Coronary artery (tissue), 2 donors: ENCODE measurements around the gene FBLN2.
"Not testable (repeated sequence)": the region's sequence is repeated elsewhere in the genome, so short reads cannot be mapped to it uniquely, and the experiment has no call there.

ENCODE experiments used
- DNase-seq: peaks from one replicate; pipeline ENCODE4 v3.0.0-alpha.2; 2017; ENCODE audit warnings: low spot score
- H3K27ac ChIP-seq, 2 donors: fragments of 200-600 bp; sonication (generic); one replicate each; pipeline ENCODE4 v1.5.1; 2016 to 2019
- H3K4me3 ChIP-seq: fragments of 200-600 bp; sonication (generic); 2 replicates; pipeline ENCODE4 v1.5.1; 2016; ENCODE audit warnings: mild to moderate bottlenecking, moderate library complexity
- TF ChIP-seq, protein P1 (sequence below): fragments of 200-600 bp; sonication (generic); IDR thresholded peaks from one replicate; pipeline ENCODE4 v1.5.1; 2019; ENCODE audit warnings: antibody characterized with exemption

Gene FBLN2

DNA sequence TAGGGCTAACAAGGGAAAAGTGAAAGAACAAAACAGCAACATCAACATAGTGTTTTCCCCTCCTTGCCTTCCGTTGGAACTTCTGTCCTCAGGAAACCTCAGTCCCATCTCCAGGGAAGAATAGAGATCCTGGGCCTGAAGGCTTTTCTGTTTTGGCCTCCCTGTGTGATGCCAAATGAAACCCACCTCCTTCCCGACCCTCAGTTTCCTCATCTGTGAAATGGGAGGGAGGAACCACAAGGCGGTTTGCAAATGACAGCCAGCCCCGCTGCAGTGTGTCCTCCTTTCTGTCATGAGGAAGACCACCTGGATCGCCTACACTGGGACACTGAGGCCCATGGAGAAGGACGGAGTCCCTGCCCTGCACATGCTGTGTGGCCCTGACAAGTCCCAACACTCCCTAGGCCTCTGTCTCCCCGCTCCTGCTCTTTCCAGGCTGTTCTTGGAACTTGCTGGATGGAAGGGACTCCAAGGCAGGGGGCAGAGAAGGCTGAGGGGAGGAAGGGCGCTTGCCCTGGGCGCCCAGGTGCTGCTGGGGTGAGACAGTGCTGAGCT is 28.5 kb upstream of the FBLN2 start:
- Histone ChIP-seq H3K27ac (peak overlapping the region in 1 of 2 donors; percentile 80), H3K4me3 (no peak overlapping the region)
- TF ChIP-seq, protein P1, sequence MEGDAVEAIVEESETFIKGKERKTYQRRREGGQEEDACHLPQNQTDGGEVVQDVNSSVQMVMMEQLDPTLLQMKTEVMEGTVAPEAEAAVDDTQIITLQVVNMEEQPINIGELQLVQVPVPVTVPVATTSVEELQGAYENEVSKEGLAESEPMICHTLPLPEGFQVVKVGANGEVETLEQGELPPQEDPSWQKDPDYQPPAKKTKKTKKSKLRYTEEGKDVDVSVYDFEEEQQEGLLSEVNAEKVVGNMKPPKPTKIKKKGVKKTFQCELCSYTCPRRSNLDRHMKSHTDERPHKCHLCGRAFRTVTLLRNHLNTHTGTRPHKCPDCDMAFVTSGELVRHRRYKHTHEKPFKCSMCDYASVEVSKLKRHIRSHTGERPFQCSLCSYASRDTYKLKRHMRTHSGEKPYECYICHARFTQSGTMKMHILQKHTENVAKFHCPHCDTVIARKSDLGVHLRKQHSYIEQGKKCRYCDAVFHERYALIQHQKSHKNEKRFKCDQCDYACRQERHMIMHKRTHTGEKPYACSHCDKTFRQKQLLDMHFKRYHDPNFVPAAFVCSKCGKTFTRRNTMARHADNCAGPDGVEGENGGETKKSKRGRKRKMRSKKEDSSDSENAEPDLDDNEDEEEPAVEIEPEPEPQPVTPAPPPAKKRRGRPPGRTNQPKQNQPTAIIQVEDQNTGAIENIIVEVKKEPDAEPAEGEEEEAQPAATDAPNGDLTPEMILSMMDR, result no peak
- no peak for DNase-seq

DNA sequence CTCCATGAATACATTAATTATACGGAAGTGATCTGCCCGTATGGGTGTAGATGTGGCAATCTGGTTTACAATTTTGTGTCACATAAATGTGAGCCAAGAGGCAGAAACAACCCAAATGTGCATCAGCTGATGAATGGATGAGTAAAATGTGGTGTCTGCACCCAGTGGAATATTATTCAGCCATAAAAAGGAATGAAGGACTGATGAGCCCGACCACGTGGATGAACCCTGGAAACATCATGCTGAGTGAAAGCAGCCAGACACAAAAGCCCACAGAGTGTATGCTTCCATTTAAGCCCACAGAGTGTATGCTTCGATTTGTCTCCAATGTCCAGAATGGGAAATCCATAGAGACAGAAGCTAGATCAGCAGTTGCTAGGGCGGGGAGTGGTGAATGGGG is 27.6 kb upstream of the FBLN2 start:
- Histone ChIP-seq H3K27ac (peak overlapping the region in 1 of 2 donors; percentile 80), H3K4me3 (no peak overlapping the region)
- DNase-seq, result no peak
- TF ChIP-seq, protein P1, result no peak

DNA sequence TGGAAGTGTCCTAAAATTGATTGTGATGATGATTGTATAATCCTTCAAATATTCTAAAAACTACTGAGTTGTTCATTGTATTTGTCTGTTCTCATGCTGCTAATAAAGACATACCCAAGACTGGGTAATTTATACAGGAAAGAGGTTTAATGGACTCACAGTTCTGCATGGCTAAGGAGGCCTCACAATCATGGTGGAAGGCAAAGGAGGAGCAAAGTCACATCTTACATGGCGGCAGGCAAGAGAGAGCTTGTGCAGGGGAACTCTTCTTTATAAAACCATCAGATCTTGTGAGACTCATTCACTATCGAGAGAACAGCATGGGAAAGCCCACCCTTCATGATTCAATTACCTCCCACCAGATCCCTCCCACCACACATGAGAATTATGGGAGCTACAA is 27.2 kb upstream of the FBLN2 start:
- not testable (repeated sequence) for H3K27ac ChIP-seq, DNase-seq

DNA sequence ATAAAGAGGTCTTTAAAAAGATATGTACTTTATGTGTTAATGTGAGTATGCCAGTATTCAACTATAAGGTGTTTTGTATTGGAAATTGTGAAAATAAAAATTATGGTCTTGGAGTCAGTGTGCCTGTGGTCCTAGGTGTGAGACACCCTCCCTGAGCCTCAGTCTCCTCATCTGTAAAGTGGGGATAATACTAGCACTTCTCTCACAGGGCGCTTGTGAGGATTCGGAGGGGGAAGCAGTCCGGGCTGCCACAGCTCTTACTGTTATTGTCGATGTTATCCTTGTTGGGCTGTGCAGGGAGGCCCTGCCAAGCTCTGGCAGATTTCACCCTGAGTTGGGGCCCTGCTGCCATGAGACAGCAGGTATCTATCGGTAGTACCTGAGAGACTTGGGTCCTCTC is 26.7 kb upstream of the FBLN2 start:
- TF ChIP-seq, protein P1, result no peak
- no peak for DNase-seq
- H3K27ac ChIP-seq, result no peak overlapping the region
- no peak overlapping the region for H3K4me3 ChIP-seq

More for the DNA sequence above, 27.2 kb upstream of the FBLN2 start:
- not testable (repeated sequence) for H3K4me3 ChIP-seq

DNA sequence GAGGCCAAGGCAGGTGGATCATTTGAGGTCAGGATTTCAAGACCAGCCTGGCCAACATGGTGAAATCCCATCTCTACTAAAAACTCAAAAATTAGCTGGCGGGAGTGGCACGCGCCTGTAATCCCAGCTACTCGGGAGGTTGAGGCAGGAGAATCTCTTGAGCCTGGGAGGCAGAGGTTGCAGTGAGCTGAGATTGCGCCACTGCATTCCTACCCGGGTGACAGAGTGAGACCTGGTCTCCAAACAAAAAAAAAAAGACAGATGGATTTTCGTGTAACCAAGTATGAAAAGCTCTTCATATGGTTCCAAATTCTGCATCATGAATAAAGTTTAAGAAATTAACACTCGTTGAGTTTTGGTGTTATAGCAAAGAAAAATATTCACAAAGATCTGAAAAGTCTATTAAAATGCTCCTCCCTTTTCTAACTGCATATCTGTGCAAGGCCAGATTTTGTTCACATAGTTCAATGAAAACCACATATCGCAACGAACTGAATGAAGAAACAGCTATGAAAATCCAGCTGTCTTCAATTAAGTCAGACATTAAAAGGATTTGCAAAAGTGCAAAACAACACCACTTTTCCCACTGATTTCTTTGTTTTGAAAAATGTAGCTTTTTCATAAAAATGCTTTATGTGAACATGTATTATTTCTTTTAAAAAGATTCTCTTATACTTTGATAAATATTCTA is 23.8 kb upstream of the FBLN2 start:
- TF ChIP-seq, protein P1, result no peak
- Histone ChIP-seq H3K27ac (peak overlapping the region in 1 of 2 donors; percentile 72), H3K4me3 (no peak overlapping the region)
- no peak for DNase-seq

DNA sequence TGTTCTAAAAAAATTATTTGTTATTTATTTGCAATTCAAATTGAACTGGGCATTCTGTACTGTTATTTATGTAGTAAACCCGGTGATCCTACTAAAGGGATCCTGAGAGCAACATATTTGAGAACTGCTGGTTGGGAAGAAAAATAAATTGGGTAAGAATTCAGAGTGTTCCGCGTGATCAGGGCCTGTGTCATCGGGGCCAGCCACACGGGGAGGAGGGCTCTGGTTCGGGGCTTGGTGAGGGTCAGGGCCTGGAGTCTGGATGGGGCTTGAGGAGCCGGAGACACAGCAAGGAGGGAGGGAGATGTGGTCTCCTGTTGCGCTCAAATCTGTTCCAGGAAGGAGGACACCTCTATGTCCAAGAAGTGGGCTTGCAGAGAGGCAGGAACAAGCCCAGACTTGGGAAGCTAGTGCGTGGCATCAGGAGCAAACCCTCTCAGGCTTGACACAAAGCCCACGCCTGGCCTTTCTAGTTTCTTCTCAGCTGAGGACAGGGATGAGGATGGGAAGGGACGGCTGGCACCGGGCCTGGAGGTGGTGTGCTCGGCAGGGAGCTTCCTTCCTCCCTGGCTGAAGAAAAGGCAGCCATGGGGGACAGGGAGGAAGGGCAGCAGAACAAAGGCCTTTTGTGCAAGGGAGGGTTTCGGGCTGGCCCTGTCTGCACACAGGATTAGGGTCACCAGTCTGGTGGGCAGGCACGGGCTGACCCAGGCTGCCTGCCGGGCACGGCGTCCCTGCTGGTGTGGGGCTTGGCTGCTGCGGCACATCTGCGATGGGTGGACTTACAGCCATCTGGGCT is 22.9 kb upstream of the FBLN2 start:
- H3K27ac ChIP-seq, result peak overlapping the region; percentile 48 to 86
- TF ChIP-seq, protein P1, result no peak
- no peak overlapping the region for H3K4me3 ChIP-seq
- no peak for DNase-seq

DNA sequence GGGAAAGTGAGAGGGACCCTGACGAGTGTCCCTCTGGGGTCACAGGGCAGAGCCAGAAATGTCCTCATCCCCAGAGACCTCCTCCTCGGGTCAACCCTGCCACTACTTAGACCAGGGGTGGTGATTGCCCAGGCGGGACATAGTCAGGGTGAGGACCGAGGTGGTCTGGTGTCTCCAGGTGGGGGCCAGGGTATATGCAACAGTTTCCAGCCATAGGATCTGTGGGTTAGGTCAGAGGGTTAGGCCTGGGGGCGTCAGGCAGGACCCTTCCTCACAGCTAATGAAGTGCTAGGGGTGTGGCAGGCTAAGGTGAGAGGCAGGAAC is 22.3 kb upstream of the FBLN2 start:
- DNase-seq, result no peak
- Histone ChIP-seq H3K27ac (peak overlapping the region; percentile 48 to 86), H3K4me3 (no peak overlapping the region)
- TF ChIP-seq, protein P1, result no peak
